ENCODE results near the gene COASY.

The COASY gene

GRCh38 chr17:42531455-42532354 is 30.2 kb upstream of the COASY start:
- peak overlapping the region; percentile 48 for H3K4me3 ChIP-seq (ENCODE audit: low read depth, low read length)

GRCh38 chr17:42535155-42536047 is 26.5 kb upstream of the COASY start:
- TF ChIP-seq CTCF (IDR thresholded peaks at IDR 0.05; ENCODE audit: borderline replicate concordance, insufficient read depth, low read depth, low read length), result no peak
- peak overlapping the region; percentile 52 for H3K4me3 ChIP-seq (ENCODE audit: low read depth, low read length)

More at GRCh38 chr17:42531455-42532354, 30.2 kb upstream of the COASY start:
- TF ChIP-seq CTCF (IDR thresholded peaks at IDR 0.05; ENCODE audit: borderline replicate concordance, insufficient read depth, low read depth, low read length), result peak; percentile 59

GRCh38 chr17:42536048-42536371 is 25.9 kb upstream of the COASY start, which contains the start of gene NAGLU:
Gene NAGLU (plus strand): TSS chr17:42536241. CDS start chr17:42536273, 32 bp downstream.
- TF ChIP-seq CTCF (IDR thresholded peaks at IDR 0.05; ENCODE audit: borderline replicate concordance, insufficient read depth, low read depth, low read length), result no peak
- H3K4me3 ChIP-seq (ENCODE audit: low read depth, low read length), result peak within 1 kb of the TSS; percentile 52

GRCh38 chr17:42536372-42537155 is 25.4 kb upstream of the COASY start:
- H3K4me3 ChIP-seq (ENCODE audit: low read depth, low read length), result peak overlapping the region; percentile 52
- no peak for TF ChIP-seq CTCF (IDR thresholded peaks at IDR 0.05; ENCODE audit: borderline replicate concordance, insufficient read depth, low read depth, low read length)

GRCh38 chr17:42537156-42537805 is 24.7 kb upstream of the COASY start:
- peak overlapping the region; percentile 52 for H3K4me3 ChIP-seq (ENCODE audit: low read depth, low read length)
- no peak for TF ChIP-seq CTCF (IDR thresholded peaks at IDR 0.05; ENCODE audit: borderline replicate concordance, insufficient read depth, low read depth, low read length)

- no peak for TF ChIP-seq CTCF (IDR thresholded peaks at IDR 0.05; ENCODE audit: borderline replicate concordance, insufficient read depth, low read depth, low read length)
- no peak overlapping the region for H3K4me3 ChIP-seq (ENCODE audit: low read depth, low read length)
These were observed 24.0 kb upstream of the COASY start for GRCh38 chr17:42537826-42538451.

Measured in GM12875 (cell line).